ENCODE data around the gene SNN.

The SNN gene

GRCh38 chr16:11668623-11669379, 546 bp downstream of the SNN start:
- FAIRE-seq, result no peak

DNA sequence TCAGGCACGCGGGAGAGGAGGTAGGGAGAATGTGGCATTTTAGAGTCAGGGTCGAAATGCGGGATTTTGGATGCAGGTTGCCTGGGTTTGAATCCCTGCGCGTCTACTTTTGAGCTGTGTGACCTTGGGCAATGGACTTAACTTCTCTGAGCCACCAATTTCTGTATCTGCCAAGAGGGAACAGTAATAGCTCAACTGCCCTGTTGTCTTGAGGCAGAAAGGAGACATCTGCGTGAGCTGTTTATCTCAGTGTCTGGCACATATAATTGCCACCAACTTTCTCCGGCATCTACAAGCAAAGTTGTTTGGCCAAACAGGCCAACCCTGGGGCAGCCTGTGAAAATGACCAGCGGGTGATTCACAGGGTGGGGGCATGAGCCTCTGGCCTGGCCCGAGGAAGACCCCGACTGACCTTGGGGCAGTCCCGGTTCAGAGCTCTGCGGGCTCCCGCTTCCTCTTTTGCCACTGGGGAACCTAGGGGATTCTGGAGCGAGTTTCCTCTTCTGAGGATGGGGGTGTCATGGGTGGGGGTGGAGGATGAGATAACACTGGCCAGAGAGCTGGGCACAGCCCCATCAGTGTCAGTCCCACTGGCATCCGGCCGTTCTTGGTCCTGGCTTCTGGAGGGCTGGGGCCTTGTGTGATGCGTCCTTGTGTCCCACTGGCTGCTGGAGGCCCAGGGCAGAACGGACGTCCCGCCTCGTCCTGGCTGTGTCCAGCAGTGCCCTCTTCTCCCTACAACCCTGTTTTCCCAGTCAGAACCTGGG, 1.3 kb downstream of the SNN start:
- FAIRE-seq, result no peak

DNA sequence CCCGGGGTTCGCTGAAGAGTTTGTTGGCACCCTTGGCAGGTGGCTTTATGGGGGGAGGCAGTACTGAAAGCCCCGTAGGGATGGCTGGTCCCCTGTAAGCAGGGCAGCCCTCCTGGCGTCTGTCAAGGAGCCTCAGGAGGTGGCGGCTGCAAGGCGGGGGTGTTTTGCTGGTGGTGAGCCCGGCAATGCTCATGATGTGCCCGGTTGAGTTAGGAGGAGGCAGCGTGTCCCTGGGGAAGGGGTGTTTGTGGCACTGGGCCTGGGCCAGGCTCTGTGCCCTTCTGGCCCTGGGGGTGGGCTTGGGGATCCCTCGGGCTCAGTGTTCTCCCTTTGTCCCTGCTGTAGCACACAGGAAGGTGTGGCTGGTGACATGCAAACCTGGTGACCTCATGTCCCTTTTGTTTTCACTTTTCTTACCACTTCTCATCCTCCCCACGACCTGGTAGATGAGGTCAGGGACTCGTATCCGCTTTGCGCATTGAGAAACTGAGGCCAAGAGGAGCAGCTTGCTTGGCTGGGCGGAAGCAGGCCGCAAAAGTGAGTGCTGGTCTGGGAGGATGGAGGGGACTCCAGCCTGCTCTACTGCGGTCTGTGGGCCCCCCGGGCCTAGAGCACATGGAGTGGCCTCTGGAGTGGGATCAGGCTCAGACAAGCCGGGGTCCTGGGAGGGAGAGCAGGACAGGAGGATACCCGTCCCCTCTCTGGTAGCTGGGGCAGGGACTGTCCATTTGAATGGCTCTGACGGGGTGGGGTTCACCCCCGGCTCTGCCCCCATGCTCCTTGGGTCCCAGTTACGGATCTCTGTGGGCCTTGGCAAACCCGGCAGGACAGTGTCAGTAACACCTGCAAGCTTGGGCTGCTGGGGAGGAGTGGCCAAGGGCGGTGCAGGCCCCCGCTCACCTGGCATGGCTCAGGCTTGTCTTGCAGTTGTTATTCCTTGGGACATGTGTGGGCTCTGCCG, 2.2 kb downstream of the SNN start:
- no peak for FAIRE-seq

DNA sequence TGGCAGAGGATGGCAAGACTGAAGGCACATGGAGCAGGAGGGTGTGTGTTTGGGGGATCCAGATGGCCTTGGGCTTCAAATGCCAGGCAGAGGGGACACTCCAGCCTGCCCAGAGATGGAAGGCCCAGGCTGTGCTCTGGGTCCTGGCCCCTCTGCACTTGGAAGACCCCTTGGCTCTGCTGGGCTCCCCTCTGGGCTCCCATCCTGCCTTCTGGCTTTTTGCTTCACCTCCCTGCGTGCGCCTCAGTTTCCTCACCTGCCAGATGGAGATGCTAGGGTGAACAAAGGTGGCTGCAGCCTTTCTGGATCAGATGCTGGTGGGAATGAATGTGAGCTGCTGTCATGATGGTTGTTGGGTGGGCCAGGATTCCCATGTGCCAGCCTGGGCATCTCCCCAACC, 3.0 kb downstream of the SNN start:
- no peak for FAIRE-seq

DNA sequence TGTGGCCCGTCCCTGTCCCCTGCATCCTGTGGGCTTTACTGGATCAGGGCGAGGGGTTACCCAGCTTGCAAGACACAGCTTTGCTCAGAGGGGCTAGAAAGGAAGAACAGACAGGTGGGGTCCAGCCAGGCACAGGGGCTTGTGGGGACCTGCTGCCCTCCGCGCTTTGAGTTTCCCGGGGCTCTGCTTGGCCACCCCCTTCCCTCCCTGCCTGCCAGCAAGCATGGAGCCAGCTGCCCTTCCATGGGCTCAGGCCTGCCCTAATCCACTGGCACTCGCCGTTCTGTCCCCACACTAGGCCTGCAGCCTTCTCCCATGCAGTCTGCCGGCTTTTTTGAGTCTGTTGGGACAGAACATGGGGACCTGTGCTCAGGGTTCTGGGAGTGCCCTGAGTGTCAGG, 3.4 kb downstream of the SNN start:
- FAIRE-seq, result no peak

DNA sequence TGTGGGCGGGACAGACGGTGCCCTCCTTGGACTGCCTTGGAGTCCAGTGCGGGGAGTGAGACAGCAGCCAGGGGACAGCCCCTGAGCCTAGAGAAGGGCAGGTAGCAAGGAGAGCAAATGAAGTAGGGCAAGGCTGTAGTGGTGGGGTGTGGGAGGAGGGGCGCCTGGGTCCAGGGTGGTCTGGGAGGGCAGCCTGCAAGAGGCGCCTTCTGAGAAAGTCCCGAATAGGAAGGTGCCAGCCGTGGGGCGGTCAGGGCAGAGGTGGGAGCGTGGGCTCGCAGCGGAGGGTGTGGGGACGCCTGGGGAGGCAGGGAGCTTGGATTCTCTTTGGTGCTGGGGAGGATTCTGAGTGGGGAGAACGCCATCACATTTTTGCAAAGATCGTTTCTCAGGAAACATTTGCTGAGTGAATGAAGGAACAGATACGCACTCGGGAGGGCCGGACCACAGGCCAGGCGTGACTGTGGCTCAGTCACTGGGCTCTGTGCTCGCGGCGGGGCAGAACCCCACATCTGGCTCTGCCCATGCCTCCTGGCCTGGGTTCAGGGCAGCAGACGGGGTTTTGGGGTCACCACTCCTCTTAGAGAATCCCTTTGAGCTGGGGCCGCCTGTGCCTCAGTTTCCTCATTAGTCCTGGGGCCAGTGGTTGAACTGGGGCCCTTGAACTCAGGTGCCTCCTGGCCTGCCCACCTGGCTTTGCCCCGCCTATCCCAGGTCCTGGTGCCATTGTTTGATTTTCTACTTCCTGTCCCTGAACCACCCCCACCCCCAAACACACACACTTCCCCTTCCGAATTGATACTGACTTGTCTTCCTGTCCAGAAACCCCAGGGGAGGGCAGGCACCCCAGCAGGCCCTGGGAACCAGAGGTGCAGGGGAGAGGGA, 4.2 kb downstream of the SNN start:
- no peak for FAIRE-seq

GRCh38 chr16:11673091-11674000, 5.1 kb downstream of the SNN start:
- no peak for FAIRE-seq

GRCh38 chr16:11674001-11674817, 6.0 kb downstream of the SNN start:
- no peak for FAIRE-seq

DNA sequence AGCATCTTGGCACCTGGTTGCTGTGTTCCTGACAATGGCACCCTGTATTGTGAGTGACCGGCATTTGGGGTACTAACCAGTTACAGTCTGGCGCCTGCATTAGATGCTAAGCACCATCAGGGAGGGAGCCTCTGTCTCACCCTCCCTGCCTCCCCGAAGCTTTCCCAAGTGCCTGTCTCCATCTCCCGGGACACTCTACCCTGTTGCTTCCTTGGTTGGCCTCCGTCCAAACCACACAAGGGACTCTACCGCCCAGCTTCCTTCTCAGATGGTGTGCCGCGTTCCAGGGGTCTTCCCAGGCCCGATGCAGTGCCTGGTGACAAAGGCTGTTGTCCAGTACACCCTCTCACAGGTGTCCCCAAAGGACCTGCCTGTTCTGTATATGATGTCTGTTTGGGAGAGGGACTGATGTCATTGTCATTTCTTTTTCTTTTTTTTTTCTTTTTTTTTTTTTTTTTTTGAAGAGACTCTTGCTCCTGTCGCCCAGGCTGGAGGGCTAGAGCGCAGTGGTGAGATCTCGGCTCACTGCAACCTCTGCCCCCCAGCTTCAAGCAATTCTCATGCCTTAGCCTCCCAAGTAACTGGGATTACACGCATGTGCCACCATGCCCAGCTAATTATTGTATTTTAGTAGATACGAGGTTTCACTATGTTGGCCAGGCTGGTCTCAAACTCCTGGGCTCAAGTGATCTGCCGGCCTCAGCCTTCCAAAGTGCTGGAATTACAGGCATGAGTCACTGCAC, 6.7 kb downstream of the SNN start:
- FAIRE-seq, result no peak

DNA sequence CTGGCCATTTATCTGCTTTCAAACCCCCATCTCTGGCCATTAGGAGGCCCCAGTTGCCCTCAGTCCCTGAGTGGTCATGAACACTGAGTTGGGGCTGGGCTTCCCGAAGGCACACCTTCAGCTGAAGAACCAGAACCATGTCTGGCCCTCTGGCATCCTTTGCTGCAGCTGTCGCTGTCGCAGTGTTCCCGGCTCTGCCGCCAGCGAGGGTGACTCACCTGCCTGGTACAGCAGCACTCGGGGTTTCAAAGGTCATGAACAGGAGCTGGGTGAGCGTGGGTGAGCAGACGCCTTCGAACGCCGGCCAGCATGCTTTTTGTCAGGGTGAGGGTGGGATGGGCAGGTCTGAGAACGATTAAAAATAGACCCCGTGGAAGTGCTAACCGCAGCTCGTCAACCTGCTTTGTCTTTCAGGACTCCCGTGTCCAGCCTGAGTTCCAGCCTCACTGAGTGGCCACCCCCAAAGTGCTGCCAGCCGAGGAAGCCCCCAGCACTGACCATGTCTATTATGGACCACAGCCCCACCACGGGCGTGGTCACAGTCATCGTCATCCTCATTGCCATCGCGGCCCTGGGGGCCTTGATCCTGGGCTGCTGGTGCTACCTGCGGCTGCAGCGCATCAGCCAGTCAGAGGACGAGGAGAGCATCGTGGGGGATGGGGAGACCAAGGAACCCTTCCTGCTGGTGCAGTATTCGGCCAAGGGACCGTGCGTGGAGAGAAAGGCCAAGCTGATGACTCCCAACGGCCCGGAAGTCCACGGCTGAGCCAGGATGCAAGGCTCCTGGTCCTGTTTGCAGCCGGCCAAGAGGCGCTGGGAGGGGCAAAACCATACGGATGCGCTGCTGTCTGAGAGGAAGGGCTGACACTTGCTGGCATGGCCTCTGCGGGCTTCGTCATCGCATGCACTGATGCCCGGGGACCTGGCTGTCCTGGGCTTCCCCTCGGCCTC, 7.6 kb downstream of the SNN start:
- FAIRE-seq, result no peak

DNA sequence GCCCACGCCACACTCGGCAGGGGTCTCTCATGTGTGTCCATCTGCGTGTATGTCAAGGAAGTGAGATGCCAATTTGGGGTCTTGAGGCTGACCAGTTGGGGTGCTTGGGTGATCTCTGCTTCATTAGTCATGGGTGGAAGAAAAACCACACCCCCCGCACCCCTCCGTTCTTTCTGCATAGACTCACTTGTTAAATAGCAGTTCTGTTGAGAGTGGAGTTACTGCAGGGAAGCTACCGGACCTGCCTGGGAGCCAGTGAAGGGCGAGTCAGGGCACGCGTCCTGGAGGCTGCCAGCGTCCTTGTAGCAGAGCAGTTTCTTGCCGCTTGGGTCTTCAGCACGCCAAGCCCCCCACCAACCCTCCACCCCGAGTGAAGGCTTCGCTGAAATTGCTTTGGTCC, 8.5 kb downstream of the SNN start:
- no peak for FAIRE-seq

DNA sequence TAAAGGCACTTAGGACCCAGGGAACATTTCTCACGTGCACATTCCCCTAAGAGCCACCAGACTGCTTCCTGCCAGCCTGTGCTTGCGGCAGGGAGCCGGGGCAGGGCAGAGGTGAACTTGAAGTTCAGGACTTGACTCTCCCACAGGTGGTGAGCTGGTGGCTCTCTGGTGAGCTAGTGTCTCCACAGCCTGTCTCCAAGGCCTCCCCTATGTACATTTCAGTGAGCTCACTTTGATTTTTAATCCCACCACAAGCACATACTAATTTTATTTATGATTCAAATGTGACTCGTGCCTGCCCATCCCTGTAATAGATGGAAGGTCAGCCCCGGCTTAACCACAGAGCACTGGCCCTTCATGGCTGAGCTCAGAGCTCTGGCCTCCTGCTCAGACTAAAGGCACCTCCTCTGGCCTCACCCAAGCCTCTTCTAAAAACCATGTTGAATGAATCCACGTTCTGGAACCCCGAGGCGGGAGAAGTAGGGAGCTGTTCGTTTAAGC, 9.2 kb downstream of the SNN start:
- FAIRE-seq, result no peak

DNA sequence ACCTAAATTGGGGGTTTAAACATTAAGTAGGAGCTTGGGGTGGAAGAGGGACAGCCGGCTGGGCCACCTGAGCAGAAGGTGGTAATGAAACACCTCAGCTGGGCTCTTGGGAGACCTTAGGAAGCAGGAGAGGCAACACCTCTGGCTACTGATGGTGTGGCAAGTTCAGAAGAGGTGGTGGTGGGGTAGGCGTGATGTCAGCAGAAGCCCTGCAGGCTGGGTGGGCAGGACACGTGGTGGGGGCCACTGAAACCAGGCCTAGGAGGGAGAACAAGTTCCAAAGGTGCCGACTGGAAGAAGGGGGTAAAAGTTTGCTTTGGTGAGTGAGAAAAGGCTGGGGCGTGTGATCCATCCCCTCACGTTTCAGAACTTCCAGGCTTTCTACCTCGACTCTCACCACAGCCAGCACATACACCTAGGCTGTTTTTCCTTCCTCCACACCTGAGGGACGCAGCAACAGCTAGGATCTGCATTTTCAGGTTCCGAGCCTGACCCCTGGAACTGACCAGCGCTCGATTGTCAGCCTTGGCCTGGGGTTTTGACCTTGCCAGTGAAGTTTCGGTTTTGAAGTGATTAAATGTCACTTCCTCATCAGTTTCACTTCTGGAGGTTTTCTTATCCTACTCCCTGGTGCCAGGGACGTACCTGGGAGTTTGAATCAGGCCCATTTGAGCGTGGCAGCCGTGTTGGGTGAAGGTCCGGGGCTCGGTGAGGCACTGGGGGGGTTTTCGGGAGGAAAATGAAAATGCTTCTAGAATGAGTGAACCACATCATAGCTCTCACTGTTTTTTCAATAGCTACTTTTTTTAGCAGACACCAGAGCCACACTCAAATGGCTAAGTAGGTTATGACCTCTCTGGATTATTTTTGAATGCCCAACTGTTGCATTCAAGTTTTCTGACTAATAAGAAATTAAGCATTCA, 10.0 kb downstream of the SNN start:
- no peak for FAIRE-seq

- no peak for FAIRE-seq
These were observed 11.0 kb downstream of the SNN start for GRCh38 chr16:11679250-11679649.

GRCh38 chr16:11679941-11680911, 12.0 kb downstream of the SNN start:
- FAIRE-seq, result no peak

- FAIRE-seq, result no peak
These were observed 13.3 kb downstream of the SNN start for GRCh38 chr16:11681556-11681955.
